A549 (cell line): Measurements from ENCODE around the gene SEPTIN1.

ENCODE experiments used
- CTCF ChIP-seq: fragments of >200 bp; sonication (Bioruptor Twin); formaldehyde crosslinking; IDR thresholded peaks from 3 replicates; pipeline ENCODE4 v1.5.1; 2016
- JUN ChIP-seq, 2 experiments: fragments of >200 bp; sonication (Bioruptor Twin); formaldehyde crosslinking; IDR thresholded peaks; 2 replicates in 1 of 2; 3 replicates in 1 of 2; pipeline ENCODE4 v1.6.1; 2016 to 2017
- MYC ChIP-seq: IDR thresholded peaks from 2 replicates; pipeline ENCODE4 v1.6.1; 2012; ENCODE audit warnings: mild to moderate bottlenecking, inconsistent platforms, low read length, improper control_type of control experiment, borderline replicate concordance
- NR3C1 ChIP-seq: fragments of >200 bp; sonication (Bioruptor Twin); formaldehyde crosslinking; IDR thresholded peaks from 3 replicates; pipeline ENCODE4 v1.6.1; 2017
- PHF8 ChIP-seq: fragments of 200-600 bp; sonication (generic); IDR thresholded peaks from 2 replicates; pipeline ENCODE4 v1.6.1; 2016; ENCODE audit warnings: low read depth, mild to moderate bottlenecking, antibody characterized with exemption, moderate library complexity, borderline replicate concordance
- POLR2A ChIP-seq: IDR thresholded peaks from 2 replicates; pipeline ENCODE4 v1.6.1; 2012; ENCODE audit warnings: mild to moderate bottlenecking, low read length
- RFX5 ChIP-seq: fragments of 450-650 bp; IDR thresholded peaks from 2 replicates; pipeline ENCODE4 v1.7.1; 2014; ENCODE audit warnings: antibody characterized with exemption, mild to moderate bottlenecking, moderate library complexity

- TF ChIP-seq CTCF, result no peak
- TF ChIP-seq PHF8, result no peak
- TF ChIP-seq JUN (IDR thresholded peaks at IDR 0.05), result no peak
- TF ChIP-seq MYC, result no peak
- no peak for TF ChIP-seq POLR2A
- TF ChIP-seq NR3C1, result no peak
- no peak for TF ChIP-seq RFX5
Measured at GRCh38 chr16:30421010-30421409, 38.6 kb upstream of the SEPTIN1 start.
